Smooth muscle cell (in vitro differentiated cells): Measurements from ENCODE around the gene DPP6. TPM values are rescaled to one million over a fixed set of nuclear protein-coding genes. Genes with fewer than 3 reads are reported as not detected.

Experiments
- DNase-seq: peaks from one replicate; lab custom pipeline; 2025; ENCODE audit not compliant: unreplicated experiment; lab: John Stamatoyannopoulos, UW
- H2AFZ ChIP-seq: fragments of 200-600 bp; sonication (generic); 2 replicates; pipeline ENCODE4 v1.6.0; 2016; ENCODE audit warnings: antibody characterized with exemption, low read depth, mild to moderate bottlenecking
- H3F3A ChIP-seq: fragments of 200-600 bp; sonication (generic); 2 replicates; pipeline ENCODE4 v1.6.0; 2017; ENCODE audit warnings: antibody characterized with exemption, low read depth
- H3K27ac ChIP-seq: fragments of 200-600 bp; sonication (generic); 2 replicates; pipeline ENCODE4 v1.5.1; 2016; ENCODE audit warnings: low read depth, mild to moderate bottlenecking
- H3K27me3 ChIP-seq: fragments of 200-600 bp; sonication (generic); 2 replicates; pipeline ENCODE4 v1.6.1; 2016; ENCODE audit warnings: low read depth, mild to moderate bottlenecking
- H3K36me3 ChIP-seq: fragments of 200-600 bp; sonication (generic); 2 replicates; pipeline ENCODE4 v1.5.1; 2016; ENCODE audit warnings: low read depth
- H3K4me1 ChIP-seq: fragments of 200-600 bp; sonication (generic); 2 replicates; pipeline ENCODE4 v1.5.1; 2016; ENCODE audit warnings: low read depth
- H3K4me2 ChIP-seq: fragments of 200-600 bp; sonication (generic); 2 replicates; pipeline ENCODE4 v1.6.0; 2016; ENCODE audit warnings: mild to moderate bottlenecking
- H3K4me3 ChIP-seq: fragments of 200-600 bp; sonication (generic); 2 replicates; pipeline ENCODE4 v1.5.1; 2016; ENCODE audit warnings: mild to moderate bottlenecking
- H3K79me2 ChIP-seq: fragments of 200-600 bp; sonication (generic); 2 replicates; pipeline ENCODE4 v1.6.0; 2016; ENCODE audit warnings: low read depth, mild to moderate bottlenecking
- H3K9ac ChIP-seq: fragments of 200-600 bp; sonication (generic); 2 replicates; pipeline ENCODE4 v1.6.0; 2016; ENCODE audit warnings: low read depth
- H3K9me3 ChIP-seq: fragments of 200-600 bp; sonication (generic); replicated peaks from 2 replicates; pipeline ENCODE4 v1.5.1; 2016; ENCODE audit warnings: low read depth
- H4K20me1 ChIP-seq: fragments of 200-600 bp; sonication (generic); 2 replicates; pipeline ENCODE4 v1.6.0; 2016; ENCODE audit warnings: low read depth
- WGBS: methylation state at CpG from one replicate; pipeline ENCODE4 v1.1.7; 2016; ENCODE audit warnings: low lambda C conversion rate; 5-methylcytosine and 5-hydroxymethylcytosine counted together
- polyA plus RNA-seq: library from polyadenylated mRNA; unstranded; fragments of >200 nt; fragmentation: Nextera tagmentation; extraction: Ambion mirVana; gene quantifications from 2 replicates; pipeline ENCODE4 v1.2.1, GENCODE V29; 2016
- total RNA-seq: library from RNA; depleted of rRNA; stranded (reverse); fragments of >200 nt; gene quantifications from 2 replicates; pipeline ENCODE4 v1.2.3, GENCODE V29; 2014
- TF ChIP-seq, protein P1 (sequence below): fragments of 200-600 bp; sonication (generic); IDR thresholded peaks from 2 replicates; pipeline ENCODE4 v1.5.1; 2017; ENCODE audit warnings: borderline replicate concordance, mild to moderate bottlenecking, antibody characterized with exemption; ENCODE audit not compliant: insufficient read depth, poor library complexity, severe bottlenecking

The DPP6 gene
- total and polyA plus RNA-seq, 2 experiments from 2014 or later = 0.72 TPM; not detected in 1

DNA sequence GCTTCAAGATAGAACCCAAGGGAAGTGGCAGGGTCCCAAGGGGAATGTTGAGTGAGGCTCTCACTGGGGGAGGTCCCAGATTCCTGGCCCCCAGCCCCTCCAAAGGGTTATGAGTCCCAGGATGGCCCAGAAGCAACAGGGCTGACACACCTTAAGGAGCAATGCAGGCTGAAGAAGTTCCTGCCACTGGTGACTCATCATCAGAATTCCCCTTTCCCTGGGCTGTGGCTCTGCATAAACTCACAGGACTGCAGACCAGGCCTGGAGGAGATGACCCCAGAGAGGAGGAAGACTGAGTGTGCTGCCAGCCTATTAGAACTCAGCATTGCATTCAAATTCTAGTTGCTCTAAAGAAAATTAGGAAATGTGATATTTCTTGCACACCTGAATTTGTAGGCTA, 126.7 kb downstream of the DPP6 start:
- Histone ChIP-seq H3K4me3 (no peak overlapping the region), H3K36me3 (no peaks in the 10 kb centered on the region), H2AFZ (no peak overlapping the region), H4K20me1 (no peaks in the 10 kb centered on the region), H3K4me1 (peaks cover 9% of the 10 kb centered on the region), H3K9me3 (no peaks in the 10 kb centered on the region), H3K4me2 (no peak overlapping the region), H3K79me2 (no peaks in the 10 kb centered on the region), H3K27me3 (peaks cover 15% of the 10 kb centered on the region), H3F3A (no peaks in the 10 kb centered on the region), H3K27ac (no peak overlapping the region), H3K9ac (no peak overlapping the region)
- DNase-seq = no peak
- TF ChIP-seq, protein P1, sequence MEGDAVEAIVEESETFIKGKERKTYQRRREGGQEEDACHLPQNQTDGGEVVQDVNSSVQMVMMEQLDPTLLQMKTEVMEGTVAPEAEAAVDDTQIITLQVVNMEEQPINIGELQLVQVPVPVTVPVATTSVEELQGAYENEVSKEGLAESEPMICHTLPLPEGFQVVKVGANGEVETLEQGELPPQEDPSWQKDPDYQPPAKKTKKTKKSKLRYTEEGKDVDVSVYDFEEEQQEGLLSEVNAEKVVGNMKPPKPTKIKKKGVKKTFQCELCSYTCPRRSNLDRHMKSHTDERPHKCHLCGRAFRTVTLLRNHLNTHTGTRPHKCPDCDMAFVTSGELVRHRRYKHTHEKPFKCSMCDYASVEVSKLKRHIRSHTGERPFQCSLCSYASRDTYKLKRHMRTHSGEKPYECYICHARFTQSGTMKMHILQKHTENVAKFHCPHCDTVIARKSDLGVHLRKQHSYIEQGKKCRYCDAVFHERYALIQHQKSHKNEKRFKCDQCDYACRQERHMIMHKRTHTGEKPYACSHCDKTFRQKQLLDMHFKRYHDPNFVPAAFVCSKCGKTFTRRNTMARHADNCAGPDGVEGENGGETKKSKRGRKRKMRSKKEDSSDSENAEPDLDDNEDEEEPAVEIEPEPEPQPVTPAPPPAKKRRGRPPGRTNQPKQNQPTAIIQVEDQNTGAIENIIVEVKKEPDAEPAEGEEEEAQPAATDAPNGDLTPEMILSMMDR = no peak

DNA sequence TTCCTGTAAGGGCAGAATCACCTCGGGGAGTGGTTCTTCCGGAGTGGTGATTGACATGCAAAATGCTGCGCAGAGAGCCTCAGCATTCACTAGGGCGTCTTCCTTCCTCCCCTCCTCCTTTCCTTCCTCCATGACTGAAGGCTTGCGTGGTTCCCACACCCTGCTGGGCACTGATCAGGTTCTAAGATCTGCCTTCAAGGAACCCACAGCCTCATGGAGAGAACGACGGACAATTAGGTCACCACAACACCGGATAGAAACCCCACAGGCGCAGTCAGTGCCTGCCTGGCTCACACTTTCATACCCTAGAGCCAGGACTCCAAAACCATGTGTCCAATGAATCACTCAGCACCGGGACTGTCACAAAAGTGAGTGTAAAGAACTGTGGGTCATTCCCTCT, 131.3 kb downstream of the DPP6 start:
- Histone ChIP-seq H3F3A (no peaks in the 10 kb centered on the region), H3K4me3 (no peak overlapping the region), H3K27ac (no peak overlapping the region), H3K9ac (no peak overlapping the region), H3K79me2 (no peaks in the 10 kb centered on the region), H3K27me3 (peaks cover 27% of the 10 kb centered on the region), H3K4me2 (no peak overlapping the region), H4K20me1 (no peaks in the 10 kb centered on the region), H3K9me3 (no peaks in the 10 kb centered on the region), H3K36me3 (no peaks in the 10 kb centered on the region), H3K4me1 (peaks cover 20% of the 10 kb centered on the region), H2AFZ (no peak overlapping the region)
- TF ChIP-seq, protein P1 = no peak
- WGBS = 18% methylated on average over 10 of the region's 10 CpGs
- no peak for DNase-seq

DNA sequence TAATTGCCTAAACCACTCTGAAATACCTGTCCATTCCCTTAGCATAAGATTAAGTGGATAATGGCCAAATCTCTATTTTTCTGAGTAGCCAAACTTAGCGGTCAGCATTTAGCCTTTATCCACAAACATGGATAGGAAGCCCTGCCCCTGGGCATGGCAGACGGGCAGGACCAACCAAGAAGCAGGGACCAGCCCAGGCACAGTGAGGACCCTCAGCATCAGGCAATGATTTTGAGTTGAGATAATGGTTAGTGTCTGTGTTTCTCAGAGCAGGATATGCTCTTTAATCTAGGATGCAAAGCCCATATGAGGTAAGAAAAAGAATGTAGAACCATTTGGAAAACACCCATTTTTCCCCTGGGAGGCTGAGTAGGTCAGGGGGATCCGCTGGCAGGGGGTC, 131.7 kb downstream of the DPP6 start:
- H3K4me3 ChIP-seq = no peak overlapping the region
- H3K79me2 ChIP-seq = no peaks in the 10 kb centered on the region
- no peak overlapping the region for H3K27ac ChIP-seq
- TF ChIP-seq, protein P1 = no peak
- WGBS = 37% methylated on average over 3 of the region's 3 CpGs
- peaks cover 20% of the 10 kb centered on the region for H3K4me1 ChIP-seq
- no peak overlapping the region for H3K4me2 ChIP-seq
- no peaks in the 10 kb centered on the region for H3F3A ChIP-seq
- no peaks in the 10 kb centered on the region for H3K36me3 ChIP-seq
- DNase-seq = no peak
- no peaks in the 10 kb centered on the region for H3K9me3 ChIP-seq
- peaks cover 27% of the 10 kb centered on the region for H3K27me3 ChIP-seq
- H2AFZ ChIP-seq = no peak overlapping the region
- H3K9ac ChIP-seq = no peak overlapping the region
- H4K20me1 ChIP-seq = no peaks in the 10 kb centered on the region

DNA sequence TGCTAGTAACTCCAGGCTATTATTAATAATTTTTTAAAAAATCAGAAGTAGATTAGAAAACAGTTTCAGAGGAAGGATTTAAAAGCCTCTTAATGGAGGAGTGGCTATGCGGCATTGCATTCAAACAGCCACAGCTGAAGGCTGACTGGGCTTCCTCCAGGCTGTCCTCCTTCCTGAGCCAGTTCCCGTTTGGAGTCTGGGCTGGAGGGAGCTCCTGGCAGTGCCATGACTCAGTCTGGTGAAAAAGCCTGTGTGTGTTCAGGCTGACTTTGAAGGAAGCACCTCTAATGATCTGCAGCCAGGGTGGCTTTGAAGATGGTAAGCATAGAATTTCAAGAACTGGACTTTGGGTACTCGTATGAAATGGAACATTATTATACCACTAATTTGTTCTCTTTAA, 134.6 kb downstream of the DPP6 start:
- no peak for DNase-seq
- WGBS = 68% methylated on average over 3 of the region's 3 CpGs
- Histone ChIP-seq H3K4me2 (no peak overlapping the region), H3K4me3 (no peak overlapping the region), H2AFZ (no peak overlapping the region), H3K36me3 (no peaks in the 10 kb centered on the region), H3K27ac (no peak overlapping the region), H3K9me3 (no peaks in the 10 kb centered on the region), H3K79me2 (no peaks in the 10 kb centered on the region), H4K20me1 (no peaks in the 10 kb centered on the region), H3K9ac (no peak overlapping the region), H3K27me3 (peaks cover 27% of the 10 kb centered on the region), H3F3A (no peaks in the 10 kb centered on the region), H3K4me1 (peaks cover 11% of the 10 kb centered on the region)
- TF ChIP-seq, protein P1 = no peak
